IPS-15b (cell line): ENCODE measurements around the gene SSBP3.

Experiments
- H3K27me3 ChIP-seq: one replicate; pipeline ENCODE4 v1.6.1; 2013; ENCODE audit warnings: low read length; ENCODE audit not compliant: control insufficient read depth, insufficient read depth
- H3K36me3 ChIP-seq: one replicate; pipeline ENCODE4 v1.6.1; 2013; ENCODE audit warnings: low read length; ENCODE audit not compliant: control insufficient read depth, insufficient read depth
- H3K4me1 ChIP-seq: one replicate; pipeline ENCODE4 v1.6.1; 2013; ENCODE audit warnings: mild to moderate bottlenecking, low read length; ENCODE audit not compliant: control insufficient read depth, insufficient read depth
- H3K4me3 ChIP-seq: one replicate; pipeline ENCODE4 v1.5.1; 2013; ENCODE audit warnings: low read depth, low read length
- H3K9ac ChIP-seq: one replicate; pipeline ENCODE4 v1.6.1; 2013; ENCODE audit warnings: low read depth, mild to moderate bottlenecking, low read length
- H3K9me3 ChIP-seq: one replicate; pipeline ENCODE4 v1.6.1; 2013; ENCODE audit warnings: mild to moderate bottlenecking, low read length; ENCODE audit not compliant: control insufficient read depth, insufficient read depth

Gene SSBP3

GRCh38 chr1:54259546-54260140 lies 146.6 kb downstream of the SSBP3 start:
- Histone ChIP-seq H3K36me3 (peaks cover 5% of the 10 kb centered on the region), H3K4me3 (no peak overlapping the region), H3K9ac (no peak overlapping the region), H3K27me3 (no peaks in the 10 kb centered on the region), H3K9me3 (no peaks in the 10 kb centered on the region), H3K4me1 (peaks cover 6% of the 10 kb centered on the region)

- H3K27me3 ChIP-seq: no peaks in the 10 kb centered on the region
- H3K36me3 ChIP-seq: peaks cover 6% of the 10 kb centered on the region
- no peak overlapping the region for H3K4me3 ChIP-seq
- H3K4me1 ChIP-seq: peaks cover 6% of the 10 kb centered on the region
- no peak overlapping the region for H3K9ac ChIP-seq
- no peaks in the 10 kb centered on the region for H3K9me3 ChIP-seq
Observed at GRCh38 chr1:54257876-54258275, 148.3 kb downstream of the SSBP3 start.

- Histone ChIP-seq H3K4me1 (peaks cover 6% of the 10 kb centered on the region), H3K27me3 (no peaks in the 10 kb centered on the region), H3K9me3 (no peaks in the 10 kb centered on the region), H3K9ac (no peak overlapping the region), H3K36me3 (peaks cover 7% of the 10 kb centered on the region), H3K4me3 (no peak overlapping the region)
Observed at GRCh38 chr1:54257346-54257620, 148.9 kb downstream of the SSBP3 start.

- Histone ChIP-seq H3K9ac (no peak overlapping the region), H3K27me3 (no peaks in the 10 kb centered on the region), H3K4me1 (peaks cover 6% of the 10 kb centered on the region), H3K36me3 (peaks cover 9% of the 10 kb centered on the region), H3K4me3 (no peak overlapping the region), H3K9me3 (no peaks in the 10 kb centered on the region)
Observed at GRCh38 chr1:54256522-54257345, 149.5 kb downstream of the SSBP3 start.

- no peaks in the 10 kb centered on the region for H3K27me3 ChIP-seq
- H3K9me3 ChIP-seq: no peaks in the 10 kb centered on the region
- H3K36me3 ChIP-seq: peaks cover 14% of the 10 kb centered on the region
- no peak overlapping the region for H3K4me3 ChIP-seq
- peak overlapping the region; percentile 12 for H3K9ac ChIP-seq
- peaks cover 6% of the 10 kb centered on the region for H3K4me1 ChIP-seq
Observed at GRCh38 chr1:54255026-54255702, 151.0 kb downstream of the SSBP3 start.

GRCh38 chr1:54254055-54254454 lies 152.1 kb downstream of the SSBP3 start:
- Histone ChIP-seq H3K9ac (no peak overlapping the region), H3K4me3 (no peak overlapping the region), H3K4me1 (peaks cover 6% of the 10 kb centered on the region), H3K27me3 (no peaks in the 10 kb centered on the region), H3K36me3 (peaks cover 14% of the 10 kb centered on the region), H3K9me3 (no peaks in the 10 kb centered on the region)

GRCh38 chr1:54253480-54253879 lies 152.7 kb downstream of the SSBP3 start:
- Histone ChIP-seq H3K9me3 (no peaks in the 10 kb centered on the region), H3K4me1 (peaks cover 6% of the 10 kb centered on the region)

GRCh38 chr1:54252371-54252936 lies 153.7 kb downstream of the SSBP3 start:
- Histone ChIP-seq H3K27me3 (no peaks in the 10 kb centered on the region), H3K36me3 (peaks cover 19% of the 10 kb centered on the region), H3K9me3 (no peaks in the 10 kb centered on the region), H3K4me3 (no peak overlapping the region), H3K4me1 (peaks cover 5% of the 10 kb centered on the region), H3K9ac (no peak overlapping the region)

More at GRCh38 chr1:54253480-54253879, 152.7 kb downstream of the SSBP3 start:
- H3K9ac ChIP-seq: no peak overlapping the region
- peaks cover 15% of the 10 kb centered on the region for H3K36me3 ChIP-seq
- H3K27me3 ChIP-seq: no peaks in the 10 kb centered on the region
- H3K4me3 ChIP-seq: no peak overlapping the region

GRCh38 chr1:54250670-54251069 lies 155.5 kb downstream of the SSBP3 start:
- no peaks in the 10 kb centered on the region for H3K9me3 ChIP-seq
- H3K9ac ChIP-seq: no peak overlapping the region
- H3K4me3 ChIP-seq: no peak overlapping the region
- no peaks in the 10 kb centered on the region for H3K27me3 ChIP-seq
- no peaks in the 10 kb centered on the region for H3K4me1 ChIP-seq
- peaks cover 24% of the 10 kb centered on the region for H3K36me3 ChIP-seq

GRCh38 chr1:54249819-54250435 lies 156.3 kb downstream of the SSBP3 start:
- H3K36me3 ChIP-seq: peaks cover 24% of the 10 kb centered on the region
- no peaks in the 10 kb centered on the region for H3K9me3 ChIP-seq
- H3K4me1 ChIP-seq: no peaks in the 10 kb centered on the region
- no peak overlapping the region for H3K9ac ChIP-seq
- H3K4me3 ChIP-seq: no peak overlapping the region
- no peaks in the 10 kb centered on the region for H3K27me3 ChIP-seq

GRCh38 chr1:54248966-54249365 lies 157.2 kb downstream of the SSBP3 start:
- H3K4me1 ChIP-seq: no peaks in the 10 kb centered on the region
- no peak overlapping the region for H3K9ac ChIP-seq
- H3K27me3 ChIP-seq: no peaks in the 10 kb centered on the region
- H3K36me3 ChIP-seq: peaks cover 27% of the 10 kb centered on the region
- H3K4me3 ChIP-seq: no peak overlapping the region
- no peaks in the 10 kb centered on the region for H3K9me3 ChIP-seq
